Keratinocyte (primary cell): Measurements from ENCODE around the gene EYS. TPM values are rescaled to one million over a fixed set of nuclear protein-coding genes. Genes with fewer than 3 reads are reported as not detected.

Experiments used
- DNase-seq: peaks from one replicate; pipeline ENCODE4 v3.0.0-alpha.2; 2011; ENCODE audit warnings: low read depth, missing footprints, low spot score
- FAIRE-seq: peaks from 2 replicates; lab custom pipeline; 2011; peaks lifted over from hg19 to GRCh38; lab: Jason Lieb, UNC
- H2AFZ ChIP-seq: 2 replicates; pipeline ENCODE4 v1.6.0; 2012; ENCODE audit warnings: low read length, control low read depth, inconsistent platforms; ENCODE audit not compliant: control insufficient read depth
- H3K27ac ChIP-seq: 2 replicates; pipeline ENCODE4 v1.5.1; 2011; ENCODE audit warnings: low read length; ENCODE audit not compliant: control insufficient read depth, insufficient read depth
- H3K27me3 ChIP-seq: 3 replicates; pipeline ENCODE4 v1.6.0; 2011; ENCODE audit warnings: low read length; ENCODE audit not compliant: control insufficient read depth, insufficient read depth; ENCODE audit errors: extremely low read depth
- H3K36me3 ChIP-seq, 2 experiments: 2 replicates in 1 of 2; 3 replicates in 1 of 2; pipeline ENCODE4 v1.5.1; 2011; ENCODE audit warnings: low read length in 2 of 2, mild to moderate bottlenecking in 1 of 2; ENCODE audit not compliant: control insufficient read depth in 2 of 2, insufficient read depth in 2 of 2; ENCODE audit errors: extremely low read depth in 1 of 2
- H3K4me1 ChIP-seq: 3 replicates; pipeline ENCODE4 v1.5.1; 2011; ENCODE audit warnings: low read length; ENCODE audit not compliant: control insufficient read depth, insufficient read depth; ENCODE audit errors: extremely low read depth
- H3K4me2 ChIP-seq: 3 replicates; pipeline ENCODE4 v1.6.0; 2011; ENCODE audit warnings: low read depth, low read length; ENCODE audit not compliant: control insufficient read depth, insufficient read depth; ENCODE audit errors: extremely low read depth
- H3K4me3 ChIP-seq, 3 experiments: fragments of 200-600 bp in 1 of 3; sonication (generic) in 1 of 3; 2 replicates in 2 of 3; 3 replicates in 1 of 3; pipeline ENCODE4 v1.5.1; 2011 to 2016; ENCODE audit warnings: low read length in 3 of 3, mild to moderate bottlenecking in 3 of 3, control low read depth in 2 of 3, inconsistent platforms in 1 of 3, low read depth in 1 of 3, mixed read lengths in 1 of 3, mixed run types in 1 of 3, moderate library complexity in 1 of 3; ENCODE audit not compliant: control insufficient read depth in 2 of 3, insufficient read depth in 2 of 3; ENCODE audit errors: extremely low read depth in 1 of 3
- H3K79me2 ChIP-seq: 2 replicates; pipeline ENCODE4 v1.6.0; 2012; ENCODE audit warnings: low read length; ENCODE audit not compliant: control insufficient read depth, insufficient read depth
- H3K9ac ChIP-seq: 3 replicates; pipeline ENCODE4 v1.6.0; 2011; ENCODE audit warnings: low read length; ENCODE audit not compliant: control insufficient read depth, insufficient read depth; ENCODE audit errors: extremely low read depth
- H3K9me1 ChIP-seq: 3 replicates; pipeline ENCODE4 v1.6.0; 2011; ENCODE audit warnings: low read length; ENCODE audit not compliant: control insufficient read depth, insufficient read depth; ENCODE audit errors: extremely low read depth
- H3K9me3 ChIP-seq: 2 replicates; pipeline ENCODE4 v1.5.1; 2012; ENCODE audit warnings: low read depth, low read length; ENCODE audit not compliant: control insufficient read depth
- H4K20me1 ChIP-seq: 3 replicates; pipeline ENCODE4 v1.6.0; 2011; ENCODE audit warnings: low read length; ENCODE audit not compliant: control insufficient read depth, insufficient read depth; ENCODE audit errors: extremely low read depth
- CTCF ChIP-seq, 3 experiments: IDR thresholded peaks in 1 of 3; conservative IDR thresholded peaks in 1 of 3; optimal IDR thresholded peaks in 1 of 3; 2 replicates in 2 of 3; 3 replicates in 1 of 3; pipeline versions ENCODE3 to v1.5.1; 2011; ENCODE audit warnings: low read length in 3 of 3, mild to moderate bottlenecking in 3 of 3, moderate library complexity in 2 of 3, control low read depth in 1 of 3, inconsistent platforms in 1 of 3; ENCODE audit not compliant: insufficient read depth in 2 of 3; ENCODE audit errors: extremely low read depth in 1 of 3
- EZH2 ChIP-seq: IDR thresholded peaks from one replicate; pipeline ENCODE4 v1.6.1; 2012; ENCODE audit warnings: inconsistent platforms, mild to moderate bottlenecking, low read length, moderate library complexity
- dilution Hi-C: fragments of 300-500 bp; cut with MboI; formaldehyde crosslinking; loops from one replicate; pipeline ENCODE4 v1.7.0; 2020; ENCODE audit warnings: low sequenced_read_pairs; ENCODE audit not compliant: extremely low pct_ligation_motif_present
- polyA plus RNA-seq, 5 experiments: library from polyadenylated mRNA; depleted of rRNA in 3 of 5; stranded (reverse) in 3 of 5; stranded (forward) in 1 of 5; unstranded in 1 of 5; fragments of >200 nt; gene quantifications; 1 replicate in 1 of 5; 2 replicates in 3 of 5; 3 replicates in 1 of 5; pipeline versions ENCODE4 v1.2.1 to v1.2.3, GENCODE V29; 2011 to 2012; ENCODE audit warnings: missing spikeins in 2 of 5, low read depth in 1 of 5, low replicate concordance in 1 of 5

EYS gene
- polyA plus RNA-seq, 1 donor (not counting 4 experiments of a cell fraction or from before 2014, with no cell fraction given): 0.34 TPM

GRCh38 chr6:64104051-64104450, 1603.0 kb downstream of the EYS start:
- Histone ChIP-seq H3K4me3 (no peak overlapping the region), H3K4me1 (no peaks in the 10 kb centered on the region), H4K20me1 (no peaks in the 10 kb centered on the region), H3K79me2 (no peaks in the 10 kb centered on the region), H3K9me1 (no peaks in the 10 kb centered on the region), H3K9ac (no peak overlapping the region), H3K36me3 (no peaks in the 10 kb centered on the region), H3K27me3 (no peaks in the 10 kb centered on the region), H3K9me3 (no peaks in the 10 kb centered on the region), H2AFZ (no peak overlapping the region), H3K27ac (no peak overlapping the region), H3K4me2 (no peak overlapping the region)
- TF ChIP-seq CTCF (optimal IDR thresholded peaks at IDR 0.05 in 1 of 3, IDR thresholded peaks at IDR 0.05 in 1 of 3, conservative IDR thresholded peaks at IDR 0.05 in 1 of 3; ENCODE audit: extremely low read depth in 1 of 3, insufficient read depth in 2 of 3, low read length in 3 of 3) (no peak), EZH2 (no peak)
- FAIRE-seq (no peak), DNase-seq (no peak)
- dilution Hi-C loops: no loop called here

GRCh38 chr6:64103480-64103879, 1603.5 kb downstream of the EYS start:
- H2AFZ ChIP-seq: no peak overlapping the region
- H3K4me3 ChIP-seq: no peak overlapping the region
- no peaks in the 10 kb centered on the region for H3K79me2 ChIP-seq
- H3K9me3 ChIP-seq: no peaks in the 10 kb centered on the region
- no peaks in the 10 kb centered on the region for H4K20me1 ChIP-seq
- H3K36me3 ChIP-seq: no peaks in the 10 kb centered on the region
- no peak overlapping the region for H3K27ac ChIP-seq
- dilution Hi-C loops: no loop called here
- DNase-seq (no peak), FAIRE-seq (no peak)
- H3K4me2 ChIP-seq: no peak overlapping the region
- no peaks in the 10 kb centered on the region for H3K4me1 ChIP-seq
- TF ChIP-seq EZH2 (no peak), CTCF (optimal IDR thresholded peaks at IDR 0.05 in 1 of 3, IDR thresholded peaks at IDR 0.05 in 1 of 3, conservative IDR thresholded peaks at IDR 0.05 in 1 of 3; ENCODE audit: extremely low read depth in 1 of 3, insufficient read depth in 2 of 3, low read length in 3 of 3) (no peak)
- H3K9me1 ChIP-seq: no peaks in the 10 kb centered on the region
- no peak overlapping the region for H3K9ac ChIP-seq
- H3K27me3 ChIP-seq: no peaks in the 10 kb centered on the region
